ENCODE data around the gene DEPDC4. TPM values are rescaled to one million over a fixed set of nuclear protein-coding genes. Genes with fewer than 3 reads are reported as not detected.

DEPDC4 gene
- total RNA-seq: 0.49 TPM in 1 of 2 replicates, not detected in the other

GRCh38 chr12:100266835-100267602 is at the start of gene DEPDC4, which contains the start of gene SCYL2:
Gene DEPDC4, minus strand, starts transcription at chr12:100267079. Its CDS starts 3 bp downstream, at chr12:100267076.
Gene SCYL2, plus strand, starts transcription at chr12:100267177. Its CDS starts 15,794 bp downstream, at chr12:100282971.

GRCh38 chr12:100200463-100201181 is 66.3 kb downstream of the DEPDC4 start, which contains the start of gene ACTR6:
Gene ACTR6, plus strand, starts transcription at chr12:100200815. Its CDS starts 37 bp downstream, at chr12:100200852.

Other genes starting within 250 kb of the DEPDC4 start
- gene BLTP3B, start 124.2 kb downstream of the DEPDC4 start, total RNA-seq: 12.4 and 17.8 TPM in 2 replicates
- gene ACTR6, start 66.3 kb downstream of the DEPDC4 start, total RNA-seq: 6.4 and 8.0 TPM in 2 replicates
- 17.4 and 22.6 TPM in 2 replicates for gene SCYL2, start 98 bp upstream of the DEPDC4 start, total RNA-seq
- not detected in 2 replicates for gene SLC17A8, start 90.0 kb upstream of the DEPDC4 start, total RNA-seq
- gene NR1H4, start 206.8 kb upstream of the DEPDC4 start, total RNA-seq: 1.0 TPM in 1 of 2 replicates, not detected in the other

Measured in mesangial cell (primary cell).